Astrocyte (in vitro differentiated cells and primary cell): Measurements from ENCODE around the gene UBAC2.

Source experiments
- EZH2 ChIP-seq: IDR thresholded peaks from 2 replicates; pipeline ENCODE4 v1.6.1; 2012; ENCODE audit warnings: mild to moderate bottlenecking, low read length, inconsistent platforms; ENCODE audit not compliant: insufficient read depth
- TF ChIP-seq, protein P1 (sequence below): IDR thresholded peaks from 2 replicates; pipeline ENCODE4 v1.5.1; 2011; ENCODE audit warnings: low read depth, mild to moderate bottlenecking, inconsistent platforms, low read length, moderate library complexity; ENCODE audit not compliant: insufficient read depth

DNA sequence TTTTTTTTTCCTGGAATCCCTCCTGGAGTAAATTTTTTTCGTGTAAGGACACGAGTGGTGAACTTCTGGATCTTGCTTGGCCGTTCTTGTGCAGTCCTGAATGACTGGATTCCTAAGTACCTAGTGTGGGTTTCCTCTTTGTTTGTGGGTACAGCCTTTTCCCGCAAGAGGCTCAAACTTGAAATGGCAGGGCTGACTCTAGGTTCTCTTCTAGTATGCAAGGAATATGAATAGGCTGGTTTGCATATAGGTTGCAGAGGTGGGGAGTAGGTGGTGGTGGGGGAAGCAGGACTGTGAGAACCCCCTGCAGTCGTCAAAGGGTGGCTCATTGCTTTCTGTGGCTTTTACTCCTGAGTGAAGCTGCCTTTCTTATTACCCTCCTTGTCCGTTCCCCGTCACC lies 13.6 kb downstream of the UBAC2 start:
- TF ChIP-seq, protein P1, sequence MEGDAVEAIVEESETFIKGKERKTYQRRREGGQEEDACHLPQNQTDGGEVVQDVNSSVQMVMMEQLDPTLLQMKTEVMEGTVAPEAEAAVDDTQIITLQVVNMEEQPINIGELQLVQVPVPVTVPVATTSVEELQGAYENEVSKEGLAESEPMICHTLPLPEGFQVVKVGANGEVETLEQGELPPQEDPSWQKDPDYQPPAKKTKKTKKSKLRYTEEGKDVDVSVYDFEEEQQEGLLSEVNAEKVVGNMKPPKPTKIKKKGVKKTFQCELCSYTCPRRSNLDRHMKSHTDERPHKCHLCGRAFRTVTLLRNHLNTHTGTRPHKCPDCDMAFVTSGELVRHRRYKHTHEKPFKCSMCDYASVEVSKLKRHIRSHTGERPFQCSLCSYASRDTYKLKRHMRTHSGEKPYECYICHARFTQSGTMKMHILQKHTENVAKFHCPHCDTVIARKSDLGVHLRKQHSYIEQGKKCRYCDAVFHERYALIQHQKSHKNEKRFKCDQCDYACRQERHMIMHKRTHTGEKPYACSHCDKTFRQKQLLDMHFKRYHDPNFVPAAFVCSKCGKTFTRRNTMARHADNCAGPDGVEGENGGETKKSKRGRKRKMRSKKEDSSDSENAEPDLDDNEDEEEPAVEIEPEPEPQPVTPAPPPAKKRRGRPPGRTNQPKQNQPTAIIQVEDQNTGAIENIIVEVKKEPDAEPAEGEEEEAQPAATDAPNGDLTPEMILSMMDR: no peak
- no peak for TF ChIP-seq EZH2
